Measurements from ENCODE around the gene POLR3H.

- TF ChIP-seq GATA2 (IDR thresholded peaks at IDR 0.05; ENCODE audit: low read depth, low read length) (no peak), GATA3 (IDR thresholded peaks at IDR 0.05; ENCODE audit: low read depth, low read length) (no peak)
Measured at GRCh38 chr22:41556561-41556960, 12.3 kb upstream of the POLR3H start.

Data from SH-SY5Y (cell line).